ENCODE results near the gene LCE4A. TPM values are rescaled to one million over a fixed set of nuclear protein-coding genes. Genes with fewer than 3 reads are reported as not detected.

The LCE4A gene
- total RNA-seq, 4 donors from 2014 or later, result not detected

DNA sequence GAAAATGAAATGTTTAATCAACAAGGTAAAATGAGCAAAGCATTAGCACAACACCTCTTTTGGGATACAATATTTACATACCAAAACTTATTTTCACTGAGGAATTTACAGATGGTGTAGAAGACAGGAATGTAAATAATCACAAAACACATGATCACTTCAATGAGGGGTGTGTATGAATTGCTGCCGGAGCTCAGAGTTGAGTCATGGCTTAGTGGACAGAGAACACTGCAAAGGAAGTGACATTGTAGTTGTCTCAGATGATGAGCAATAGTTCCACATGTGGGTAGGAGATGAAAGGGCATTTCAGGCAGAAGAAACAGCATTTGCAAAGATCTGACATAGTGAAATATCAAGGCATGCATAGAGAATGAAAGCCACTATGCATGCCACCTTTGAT is 44.3 kb downstream of the LCE4A start:
- Histone ChIP-seq H3K27me3 (no peaks in the 10 kb centered on the region), H3K27ac (no peak overlapping the region), H3K4me3 (no peak overlapping the region), H3K9me3 (no peaks in the 10 kb centered on the region), H3K36me3 (no peaks in the 10 kb centered on the region), H3K4me1 (no peaks in the 10 kb centered on the region)
- DNase-seq, result no peak
- TF ChIP-seq, protein P1, sequence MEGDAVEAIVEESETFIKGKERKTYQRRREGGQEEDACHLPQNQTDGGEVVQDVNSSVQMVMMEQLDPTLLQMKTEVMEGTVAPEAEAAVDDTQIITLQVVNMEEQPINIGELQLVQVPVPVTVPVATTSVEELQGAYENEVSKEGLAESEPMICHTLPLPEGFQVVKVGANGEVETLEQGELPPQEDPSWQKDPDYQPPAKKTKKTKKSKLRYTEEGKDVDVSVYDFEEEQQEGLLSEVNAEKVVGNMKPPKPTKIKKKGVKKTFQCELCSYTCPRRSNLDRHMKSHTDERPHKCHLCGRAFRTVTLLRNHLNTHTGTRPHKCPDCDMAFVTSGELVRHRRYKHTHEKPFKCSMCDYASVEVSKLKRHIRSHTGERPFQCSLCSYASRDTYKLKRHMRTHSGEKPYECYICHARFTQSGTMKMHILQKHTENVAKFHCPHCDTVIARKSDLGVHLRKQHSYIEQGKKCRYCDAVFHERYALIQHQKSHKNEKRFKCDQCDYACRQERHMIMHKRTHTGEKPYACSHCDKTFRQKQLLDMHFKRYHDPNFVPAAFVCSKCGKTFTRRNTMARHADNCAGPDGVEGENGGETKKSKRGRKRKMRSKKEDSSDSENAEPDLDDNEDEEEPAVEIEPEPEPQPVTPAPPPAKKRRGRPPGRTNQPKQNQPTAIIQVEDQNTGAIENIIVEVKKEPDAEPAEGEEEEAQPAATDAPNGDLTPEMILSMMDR (IDR thresholded peaks at IDR 0.05), result no peak
- no peak for TF ChIP-seq POLR2A (IDR thresholded peaks at IDR 0.05)

DNA sequence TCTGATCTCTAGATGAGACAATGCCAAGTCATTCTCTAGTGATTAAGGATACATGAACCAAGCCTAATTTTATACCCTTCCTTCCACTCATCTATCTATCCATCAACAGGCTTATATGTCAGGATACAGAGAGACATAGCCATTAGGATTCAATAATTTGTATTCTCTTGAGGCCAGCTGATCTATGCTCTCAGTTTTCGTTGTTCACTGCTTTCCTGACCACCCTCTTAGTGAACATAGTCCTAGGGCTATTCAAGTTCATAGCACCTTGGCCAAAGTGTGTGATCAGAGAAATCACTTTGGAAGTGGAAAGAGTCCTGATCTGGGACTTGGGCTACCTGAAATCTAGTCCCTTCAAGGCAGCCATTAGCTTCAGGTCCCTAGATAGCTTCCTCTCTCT is 45.6 kb downstream of the LCE4A start:
- Histone ChIP-seq H3K4me1 (no peaks in the 10 kb centered on the region), H3K27ac (no peak overlapping the region), H3K9me3 (no peaks in the 10 kb centered on the region), H3K4me3 (no peak overlapping the region), H3K27me3 (no peaks in the 10 kb centered on the region), H3K36me3 (no peaks in the 10 kb centered on the region)
- TF ChIP-seq, protein P1 (IDR thresholded peaks at IDR 0.05), result no peak
- no peak for TF ChIP-seq POLR2A (IDR thresholded peaks at IDR 0.05)
- DNase-seq, result no peak

DNA sequence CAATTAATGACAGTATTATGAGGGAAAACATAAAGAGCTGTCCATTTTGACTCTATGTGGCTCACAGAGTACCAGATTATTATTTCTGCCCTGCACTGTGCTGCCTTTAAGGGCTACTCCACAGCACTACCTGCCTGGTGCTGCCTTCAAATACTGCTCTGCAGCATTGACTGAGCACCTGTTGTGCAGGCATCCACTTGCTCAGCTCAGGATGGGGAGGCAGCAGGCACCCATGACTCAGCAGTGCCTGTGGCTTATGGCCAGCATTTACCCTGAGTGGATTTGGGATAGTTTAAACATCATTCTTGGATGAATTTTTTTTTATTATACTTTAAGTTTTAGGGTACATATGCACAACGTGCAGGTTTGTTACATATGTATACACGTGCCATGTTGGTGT is 48.9 kb downstream of the LCE4A start:
- no peak for DNase-seq
- TF ChIP-seq POLR2A (IDR thresholded peaks at IDR 0.05), result no peak
- TF ChIP-seq, protein P1 (IDR thresholded peaks at IDR 0.05), result no peak
- Histone ChIP-seq H3K9me3 (no peaks in the 10 kb centered on the region), H3K27ac (no peak overlapping the region), H3K4me1 (no peaks in the 10 kb centered on the region), H3K27me3 (no peaks in the 10 kb centered on the region), H3K36me3 (no peaks in the 10 kb centered on the region), H3K4me3 (no peak overlapping the region)

DNA sequence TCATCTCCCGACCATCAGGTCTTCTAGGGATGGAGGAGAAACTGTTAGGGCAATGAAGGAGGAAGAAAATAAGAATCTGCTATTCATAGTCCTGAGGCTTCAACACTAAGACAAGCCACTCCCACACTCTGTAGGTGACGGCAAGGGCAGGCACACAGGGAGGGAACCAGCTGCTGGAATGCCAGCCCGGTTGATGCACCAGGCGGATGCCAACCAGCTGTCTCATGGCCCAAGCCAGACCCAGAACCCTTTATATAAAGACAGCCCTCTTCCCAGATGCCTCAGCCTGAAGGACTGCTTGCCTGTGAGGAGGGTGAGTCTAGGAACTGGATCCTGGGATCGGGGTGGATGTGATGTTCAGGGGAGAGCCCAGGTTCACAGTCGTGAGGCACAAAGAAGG is 49.8 kb downstream of the LCE4A start, which contains the start of gene KPRP:
Gene KPRP (plus strand): TSS at position 279 of the 400 bp plus-strand sequence. CDS start 1,564 bp downstream, outside the sequence.
- TF ChIP-seq, protein P1 (IDR thresholded peaks at IDR 0.05), result no peak
- TF ChIP-seq POLR2A (IDR thresholded peaks at IDR 0.05), result no peak
- no peaks in the 10 kb centered on the region for H3K36me3 ChIP-seq
- H3K4me1 ChIP-seq, result no peaks in the 10 kb centered on the region
- DNase-seq, result no peak
- H3K4me3 ChIP-seq, result no peak within 1 kb of the TSS
- H3K9me3 ChIP-seq, result no peaks in the 10 kb centered on the region
- no peaks in the 10 kb centered on the region for H3K27me3 ChIP-seq
- H3K27ac ChIP-seq, result no peak within 1 kb of the TSS

DNA sequence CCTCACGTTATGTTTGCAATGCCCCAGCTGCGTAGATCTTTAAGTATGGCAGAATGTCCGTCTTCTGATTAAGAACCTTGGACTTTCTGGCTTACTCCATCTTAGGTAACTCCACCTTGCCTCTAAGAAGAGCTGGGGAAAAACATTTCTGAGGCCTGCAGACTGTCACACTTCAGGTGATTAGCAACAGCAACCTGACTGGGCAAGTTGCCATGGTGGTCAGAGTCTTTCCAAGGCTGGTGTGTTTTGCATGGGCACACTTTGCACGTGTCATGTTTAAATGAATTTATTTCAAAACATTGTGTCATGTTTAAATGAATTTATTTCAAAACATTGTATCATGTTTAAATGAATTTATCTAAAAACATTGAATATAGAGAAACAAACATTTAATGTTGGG is 50.7 kb downstream of the LCE4A start:
- no peak for TF ChIP-seq POLR2A (IDR thresholded peaks at IDR 0.05)
- no peaks in the 10 kb centered on the region for H3K27me3 ChIP-seq

More for the DNA sequence above, 50.7 kb downstream of the LCE4A start:
- Histone ChIP-seq H3K9me3 (no peaks in the 10 kb centered on the region), H3K4me1 (no peaks in the 10 kb centered on the region), H3K27ac (no peak overlapping the region), H3K36me3 (no peaks in the 10 kb centered on the region), H3K4me3 (no peak overlapping the region)
- no peak for DNase-seq

Other genes with a start within 250 kb of the LCE4A start
- gene LCE5A, start 197.4 kb upstream of the LCE4A start, total RNA-seq, result not detected
- gene CRCT1, start 193.7 kb upstream of the LCE4A start, total RNA-seq, result not detected
- gene LCE3E, start 141.4 kb upstream of the LCE4A start, total RNA-seq, result not detected
- gene LCE3D, start 127.6 kb upstream of the LCE4A start, total RNA-seq, result not detected
- not detected for gene LCE3C, start 107.9 kb upstream of the LCE4A start, total RNA-seq
- not detected for gene LCE3B, start 94.3 kb upstream of the LCE4A start, total RNA-seq
- not detected for gene LCE3A, start 85.1 kb upstream of the LCE4A start, total RNA-seq
- gene LCE2D, start 44.8 kb upstream of the LCE4A start, total RNA-seq, result not detected
- gene LCE2C, start 32.9 kb upstream of the LCE4A start, total RNA-seq, result not detected
- not detected for gene LCE2B, start 22.0 kb upstream of the LCE4A start, total RNA-seq
- not detected for gene LCE2A, start 9.8 kb upstream of the LCE4A start, total RNA-seq
- not detected for gene KPRP, start 49.9 kb downstream of the LCE4A start, total RNA-seq
- not detected for gene LCE1F, start 67.0 kb downstream of the LCE4A start, total RNA-seq
- gene LCE1E, start 78.1 kb downstream of the LCE4A start, total RNA-seq, result not detected
- gene LCE1D, start 88.6 kb downstream of the LCE4A start, total RNA-seq, result not detected
- gene LCE1C, start 98.5 kb downstream of the LCE4A start, total RNA-seq, result not detected
- gene LCE1B, start 103.8 kb downstream of the LCE4A start, total RNA-seq, result not detected
- not detected for gene LCE1A, start 119.3 kb downstream of the LCE4A start, total RNA-seq
- gene LCE6A, start 134.7 kb downstream of the LCE4A start, total RNA-seq, result not detected
- not detected for gene LCE7A, start 151.8 kb downstream of the LCE4A start, total RNA-seq
- gene SMCP, start 170.2 kb downstream of the LCE4A start, total RNA-seq, result not detected
- not detected for gene IVL, start 200.4 kb downstream of the LCE4A start, total RNA-seq
- gene SPRR5, start 239.0 kb downstream of the LCE4A start, total RNA-seq, result not detected

Data from Peyer's patch (tissue), 4 donors.